Left renal pelvis (tissue), 4 donors: ENCODE measurements around the gene GYPC. TPM values are rescaled to one million over a fixed set of nuclear protein-coding genes. Genes with fewer than 3 reads are reported as not detected.
"Not testable (repeated sequence)": the region's sequence is repeated elsewhere in the genome, so short reads cannot be mapped to it uniquely, and the experiment has no call there.

Experiments used
- DNase-seq, 4 donors: peaks; one replicate each; pipeline ENCODE4 v3.0.0-alpha.2; 2013; ENCODE audit warnings: low read depth in 4 of 4, low spot score in 3 of 4
- polyA plus RNA-seq, 4 donors: library from polyadenylated mRNA; unstranded; fragments of 120-200 nt; gene quantifications; one replicate each; pipeline ENCODE4 v1.2.1, GENCODE V29; 2013; ENCODE audit not compliant: insufficient read length in 4 of 4

Gene GYPC
- polyA plus RNA-seq, 4 donors, result 55.9 to 108 (median 56.8) TPM

GRCh38 chr2:126664639-126665038, 8.7 kb downstream of the GYPC start:
- no peak for DNase-seq

- no peak for DNase-seq
Observed at GRCh38 chr2:126665483-126665882, 9.5 kb downstream of the GYPC start.

- no peak for DNase-seq
Observed at GRCh38 chr2:126668254-126668653, 12.3 kb downstream of the GYPC start.

- no peak for DNase-seq
Observed at GRCh38 chr2:126669772-126670171, 13.8 kb downstream of the GYPC start.

GRCh38 chr2:126671488-126671887, 15.5 kb downstream of the GYPC start:
- no peak for DNase-seq

GRCh38 chr2:126672980-126673605, 17.1 kb downstream of the GYPC start:
- no peak for DNase-seq

GRCh38 chr2:126674075-126674744, 18.3 kb downstream of the GYPC start:
- no peak for DNase-seq

- no peak for DNase-seq
Observed at GRCh38 chr2:126675637-126676036, 19.7 kb downstream of the GYPC start.

GRCh38 chr2:126676221-126677175, 20.5 kb downstream of the GYPC start:
- DNase-seq, result no peak

- DNase-seq, result no peak
Observed at GRCh38 chr2:126677176-126677538, 21.2 kb downstream of the GYPC start.

GRCh38 chr2:126678269-126679065, 22.5 kb downstream of the GYPC start:
- no peak for DNase-seq

- no peak for DNase-seq
Observed at GRCh38 chr2:126679094-126679713, 23.2 kb downstream of the GYPC start.

GRCh38 chr2:126681505-126681904, 25.5 kb downstream of the GYPC start:
- DNase-seq, result no peak

- no peak for DNase-seq
Observed at GRCh38 chr2:126685629-126686028, 29.7 kb downstream of the GYPC start.

- DNase-seq, result no peak
Observed at GRCh38 chr2:126686286-126686685, 30.3 kb downstream of the GYPC start.

GRCh38 chr2:126686841-126687485, 31.0 kb downstream of the GYPC start:
- DNase-seq, result no peak

GRCh38 chr2:126687503-126687902, 31.5 kb downstream of the GYPC start:
- no peak for DNase-seq

- DNase-seq, result not testable (repeated sequence)
Observed at GRCh38 chr2:126688594-126688993, 32.6 kb downstream of the GYPC start.

GRCh38 chr2:126692241-126692640, 36.3 kb downstream of the GYPC start:
- not testable (repeated sequence) for DNase-seq
